CD4-positive, alpha-beta T cell treated with Interleukin-17A for 1 hour (primary cell): Measurements from ENCODE around the gene SMIM24.
"Not testable (repeated sequence)": the region's sequence is repeated elsewhere in the genome, so short reads cannot be mapped to it uniquely, and the experiment has no call there.

Experiments
- DNase-seq: peaks from one replicate; pipeline ENCODE4 v3.0.0-alpha.2; 2020

Gene SMIM24

DNA sequence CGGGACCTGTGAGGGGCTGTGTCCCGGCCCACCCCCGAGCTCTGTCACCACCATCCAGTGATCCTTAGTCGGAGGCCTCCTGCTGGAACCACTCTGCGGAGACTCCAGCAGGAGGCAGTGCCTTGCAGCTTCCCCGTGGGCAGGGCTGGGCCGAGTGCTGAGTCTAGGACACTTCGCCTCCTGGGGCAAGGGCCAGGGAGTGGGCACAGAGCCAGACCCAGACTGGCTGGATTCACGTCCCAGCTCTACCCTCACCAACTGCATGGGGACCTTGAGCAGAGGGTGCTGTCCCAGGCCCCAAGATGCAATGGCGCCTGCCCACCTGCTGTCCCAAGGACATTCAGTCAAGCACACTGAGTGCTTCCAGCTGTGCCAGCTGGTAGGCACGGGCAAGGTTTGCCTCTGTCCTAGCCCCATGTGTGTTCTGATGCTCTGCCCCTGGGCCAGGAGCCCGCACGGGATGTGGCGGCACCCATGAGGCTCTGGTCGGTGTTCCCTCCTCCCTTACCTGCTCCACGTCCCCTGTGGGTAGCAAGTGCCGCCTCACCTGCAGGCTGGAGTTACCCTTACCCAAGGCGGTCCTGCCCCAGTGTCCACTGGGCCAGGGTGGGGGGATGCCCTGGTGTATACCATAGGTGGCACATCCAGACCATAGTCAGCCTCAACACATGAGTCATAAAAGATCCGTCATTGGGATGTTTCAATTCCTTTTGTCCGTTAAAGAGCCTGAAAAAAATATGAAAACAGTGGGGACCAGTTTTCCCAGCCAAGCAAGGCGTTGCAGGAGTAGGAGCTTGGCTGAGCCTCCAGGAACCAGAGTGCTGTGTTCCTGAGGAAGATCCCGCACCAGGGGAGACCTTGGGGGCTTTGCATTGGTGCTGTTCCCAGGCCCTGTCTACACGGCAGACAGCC, 33.2 kb upstream of the SMIM24 start:
- no peak for DNase-seq

DNA sequence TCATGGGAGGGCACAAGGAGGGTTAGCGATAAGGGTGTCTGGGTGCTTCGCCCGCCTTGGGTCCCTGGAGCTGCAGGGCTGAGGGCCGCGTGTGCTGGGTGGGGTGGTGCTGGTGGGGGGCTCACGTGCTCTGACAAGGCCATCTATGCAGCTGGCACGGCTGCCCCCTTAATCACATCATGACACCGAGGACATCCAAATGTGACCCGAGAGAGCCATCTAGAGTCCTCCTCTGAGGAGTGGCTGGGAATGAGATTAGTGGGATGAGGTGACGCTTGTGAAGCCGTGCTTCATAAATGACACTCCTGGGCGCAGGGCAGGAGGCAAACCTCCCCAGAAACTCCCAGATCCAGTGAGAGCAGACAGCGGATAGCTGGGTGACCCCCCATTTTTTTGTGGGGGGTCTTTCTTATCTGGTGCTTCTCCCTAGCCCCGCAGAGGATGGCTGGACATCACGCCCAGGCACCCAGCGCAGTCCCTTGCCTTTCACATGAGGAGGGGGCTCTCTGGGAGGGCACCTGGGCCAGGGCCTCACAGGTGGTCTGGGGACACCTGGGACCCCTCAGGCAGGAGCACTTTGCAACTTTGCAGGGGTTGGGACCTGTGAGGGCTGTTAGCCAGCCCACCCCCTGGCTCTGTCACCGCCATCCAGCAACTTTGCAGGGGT, 32.4 kb upstream of the SMIM24 start:
- DNase-seq = no peak

DNA sequence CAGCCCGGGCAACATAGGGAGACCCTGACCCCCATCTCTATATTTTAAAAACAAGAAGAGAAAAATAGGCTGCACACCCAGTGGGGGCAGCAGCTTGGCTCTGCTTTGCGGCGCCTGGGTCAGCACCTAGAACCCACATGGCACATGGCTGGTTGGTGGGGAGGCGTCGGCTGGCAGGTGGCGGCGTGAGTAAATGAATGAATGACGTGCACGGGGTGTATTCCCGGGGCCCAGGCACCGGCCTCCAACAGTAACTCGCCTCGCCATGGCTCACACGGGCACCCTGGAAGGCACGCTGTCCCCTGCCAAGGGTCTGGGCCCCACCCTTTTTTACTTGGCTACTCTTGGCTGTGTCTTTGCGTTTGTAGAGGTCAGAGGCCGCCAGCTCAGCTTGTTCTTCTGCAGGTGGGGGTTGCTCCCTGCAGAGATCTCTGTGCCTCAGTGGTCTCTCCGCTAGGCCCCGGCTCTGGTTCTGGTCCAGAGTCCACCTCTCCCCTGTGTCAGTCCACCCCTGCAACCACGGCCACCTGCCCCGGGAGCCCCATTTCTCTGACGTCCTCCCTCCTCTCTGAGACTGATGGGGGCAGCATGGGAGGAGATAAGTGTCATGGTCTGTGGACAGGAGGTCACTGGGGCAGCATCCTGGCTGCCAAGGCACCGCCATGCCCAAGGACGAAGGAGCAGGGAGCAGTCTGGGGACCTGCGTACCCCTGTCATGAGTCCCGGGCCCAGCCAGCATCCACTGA, 31.4 kb upstream of the SMIM24 start:
- no peak for DNase-seq

DNA sequence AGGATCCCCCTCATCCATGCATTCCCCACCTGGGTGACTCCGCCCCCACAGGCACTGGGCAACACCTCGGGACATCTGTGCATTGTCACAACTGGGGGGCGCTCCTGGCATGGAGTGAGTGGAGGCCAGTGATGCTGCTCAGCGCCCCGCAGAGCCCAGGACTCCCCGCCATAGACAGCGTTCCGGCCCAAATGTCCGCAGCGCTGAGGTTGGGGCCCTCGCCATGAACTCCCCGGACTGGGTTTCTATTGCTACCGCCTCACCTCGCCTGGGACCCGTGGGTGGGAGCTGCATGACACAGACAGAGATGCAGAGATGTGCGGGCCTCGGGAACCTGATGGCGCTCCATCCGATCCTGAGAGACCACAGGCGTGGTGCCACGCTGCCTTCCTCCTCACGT, 30.4 kb upstream of the SMIM24 start:
- no peak for DNase-seq

DNA sequence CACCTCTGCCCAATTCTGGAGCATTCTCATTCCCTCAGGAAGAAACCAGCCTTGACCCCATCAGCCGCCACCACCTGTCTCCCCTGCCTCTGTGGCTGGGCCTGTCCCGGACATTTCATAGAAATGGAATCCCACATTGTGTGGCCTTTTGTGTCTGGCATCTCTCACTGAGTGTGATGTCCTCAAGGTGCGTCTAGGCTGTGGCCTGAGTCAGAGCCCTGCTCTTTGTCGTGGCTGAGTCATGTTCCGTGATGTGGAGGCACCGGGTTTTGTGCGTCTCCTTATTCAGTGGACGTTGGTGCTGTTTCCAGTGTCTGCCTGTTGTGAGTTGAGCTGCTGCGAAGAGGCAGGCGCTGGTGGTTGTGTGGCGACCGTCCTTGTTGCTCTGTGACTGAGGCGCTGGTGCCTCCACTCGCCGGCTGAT, 29.3 kb upstream of the SMIM24 start:
- DNase-seq = no peak

DNA sequence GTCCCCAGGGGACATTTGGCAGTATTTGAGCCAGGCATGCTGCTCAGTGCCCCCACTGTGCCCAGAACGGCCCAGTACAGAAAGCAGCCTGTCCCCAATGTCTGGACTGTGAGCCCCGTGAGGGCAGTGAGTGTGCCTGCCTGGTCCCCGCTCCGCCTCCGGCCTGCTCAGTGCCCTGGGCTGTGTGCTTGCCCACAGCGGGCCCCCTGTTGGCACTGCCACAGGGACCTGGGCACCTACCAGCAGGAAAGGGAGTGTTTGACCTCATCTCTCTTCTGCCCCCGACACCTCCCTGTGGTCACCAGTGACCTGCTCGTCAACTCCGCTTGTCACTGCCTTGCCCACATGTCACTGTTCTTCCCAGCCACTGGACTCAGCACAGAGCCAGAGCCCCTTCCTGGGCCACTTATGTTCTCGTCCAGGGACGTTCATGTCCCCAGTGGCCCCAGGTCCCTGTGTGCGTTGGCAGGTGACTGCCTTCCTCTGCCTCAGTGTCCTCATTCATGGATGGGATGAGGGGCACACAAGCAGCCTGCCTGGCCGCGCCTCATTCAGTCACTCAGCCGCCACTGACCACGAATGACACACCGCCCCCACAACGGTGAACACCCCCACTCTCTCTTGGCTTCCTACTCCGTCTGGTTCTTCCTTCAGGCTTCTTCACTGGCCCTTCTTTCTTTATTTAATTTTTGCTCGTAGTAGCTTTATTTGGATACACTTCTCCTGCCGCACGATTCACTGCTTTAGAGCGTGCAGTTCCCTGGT, 28.6 kb upstream of the SMIM24 start:
- no peak for DNase-seq

DNA sequence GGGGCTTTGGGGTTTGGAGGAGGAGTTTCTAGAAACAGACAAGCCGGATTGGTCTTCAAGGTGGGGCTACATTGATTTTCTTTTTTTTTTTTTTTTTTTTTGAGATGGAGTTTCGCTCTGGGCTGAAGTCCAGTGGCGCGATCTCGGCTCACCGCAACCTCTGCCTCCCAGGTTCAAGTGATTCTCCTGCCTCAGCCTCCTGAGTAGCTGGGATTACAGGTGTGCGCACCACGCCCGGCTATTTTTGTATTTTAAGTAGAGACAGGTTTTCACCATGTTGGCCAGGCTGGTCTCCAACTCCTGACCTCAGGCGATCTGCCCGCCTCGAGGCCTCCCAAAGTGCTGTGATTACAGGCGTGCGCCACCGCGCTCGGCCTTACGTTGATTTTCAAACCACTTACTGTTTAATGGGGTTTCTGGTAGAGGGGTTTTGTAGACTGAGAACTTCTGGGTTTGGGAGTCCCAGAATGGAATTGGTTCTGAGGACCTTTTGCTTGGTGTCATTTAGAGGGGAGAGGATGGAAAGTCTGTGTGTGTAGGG, 27.9 kb upstream of the SMIM24 start:
- not testable (repeated sequence) for DNase-seq

DNA sequence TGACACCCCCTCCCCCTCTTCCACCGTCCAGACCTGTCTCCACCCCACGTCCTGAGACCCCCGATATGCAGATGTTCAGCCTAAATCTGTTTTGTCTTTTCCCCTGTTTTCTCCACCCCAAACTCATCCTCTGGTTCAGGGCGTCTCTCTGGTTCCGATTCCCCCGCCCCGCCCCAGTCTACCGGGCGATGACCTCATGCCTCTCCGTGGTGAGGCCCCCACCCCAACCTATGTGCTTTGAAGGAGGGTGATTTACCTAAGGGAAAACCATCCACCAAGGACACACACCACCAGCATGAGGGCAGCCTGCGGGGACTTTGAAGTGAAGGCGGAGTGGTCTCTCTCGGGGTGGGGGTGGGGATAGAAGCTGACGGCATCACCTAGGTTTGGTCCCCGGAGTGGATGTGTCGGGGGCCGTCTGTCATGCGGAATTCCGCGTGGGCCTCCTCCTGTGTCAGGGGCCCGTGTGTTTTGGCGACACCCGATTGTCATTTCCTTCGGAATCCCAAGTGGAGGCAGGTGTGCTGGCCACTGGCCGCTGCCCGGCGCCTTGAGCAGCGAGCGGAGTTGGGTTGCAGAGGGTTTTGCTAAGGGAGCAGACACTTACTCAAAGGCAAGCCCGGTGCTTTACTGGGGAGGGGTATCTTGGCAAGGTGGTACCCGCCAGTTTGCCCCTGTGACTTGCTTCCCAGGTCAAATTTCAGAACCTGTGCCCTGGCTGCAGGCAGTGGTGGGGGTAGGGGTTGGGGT, 27.2 kb upstream of the SMIM24 start:
- DNase-seq = peak; percentile 64

DNA sequence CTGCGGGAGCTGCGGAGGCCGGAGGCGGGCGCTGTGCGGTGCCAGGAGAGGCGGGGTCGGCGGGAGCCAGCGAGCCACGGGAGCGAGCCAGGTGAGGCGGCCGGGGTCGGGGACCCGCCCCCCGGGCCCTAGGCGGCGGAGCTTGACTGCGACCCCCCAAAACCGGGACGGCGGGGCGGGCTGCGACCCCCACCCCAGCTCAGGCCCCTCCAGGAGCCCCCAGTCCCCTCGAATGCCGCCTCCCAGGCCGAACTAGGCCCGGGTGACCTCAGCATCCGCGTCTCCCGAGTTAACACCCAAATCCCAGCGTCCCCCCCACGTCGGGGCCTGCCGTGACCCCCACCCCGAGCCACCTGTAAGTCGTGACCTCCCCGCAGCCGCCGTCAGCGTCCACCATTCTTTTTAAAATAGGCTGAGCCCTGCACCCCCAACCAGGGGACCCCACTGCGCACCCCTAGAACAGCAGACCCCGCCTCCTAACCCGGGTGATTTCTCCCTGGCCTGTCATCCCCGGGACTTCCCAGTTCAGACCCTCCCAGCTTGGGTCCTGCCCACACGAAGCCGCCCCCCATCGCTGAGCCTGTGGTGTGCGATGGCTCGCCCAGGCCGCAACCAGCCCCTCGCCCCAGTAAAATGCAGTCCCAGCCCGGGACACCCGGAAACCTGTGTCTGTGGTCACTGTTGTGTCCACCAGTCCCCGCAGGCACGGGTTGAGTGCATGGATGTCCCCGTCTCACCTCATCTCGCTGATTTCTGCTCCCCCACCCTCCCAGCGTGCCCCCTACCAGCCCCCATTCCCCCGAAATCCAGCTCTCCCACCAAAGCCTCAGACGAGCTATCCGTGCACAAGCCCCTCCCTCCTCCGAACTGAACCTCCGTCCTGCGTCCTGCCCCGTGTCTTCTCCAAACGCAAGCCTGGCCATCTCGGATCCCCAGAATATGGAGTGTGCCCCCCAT, 26.3 kb upstream of the SMIM24 start:
- peak; percentile 68 for DNase-seq

DNA sequence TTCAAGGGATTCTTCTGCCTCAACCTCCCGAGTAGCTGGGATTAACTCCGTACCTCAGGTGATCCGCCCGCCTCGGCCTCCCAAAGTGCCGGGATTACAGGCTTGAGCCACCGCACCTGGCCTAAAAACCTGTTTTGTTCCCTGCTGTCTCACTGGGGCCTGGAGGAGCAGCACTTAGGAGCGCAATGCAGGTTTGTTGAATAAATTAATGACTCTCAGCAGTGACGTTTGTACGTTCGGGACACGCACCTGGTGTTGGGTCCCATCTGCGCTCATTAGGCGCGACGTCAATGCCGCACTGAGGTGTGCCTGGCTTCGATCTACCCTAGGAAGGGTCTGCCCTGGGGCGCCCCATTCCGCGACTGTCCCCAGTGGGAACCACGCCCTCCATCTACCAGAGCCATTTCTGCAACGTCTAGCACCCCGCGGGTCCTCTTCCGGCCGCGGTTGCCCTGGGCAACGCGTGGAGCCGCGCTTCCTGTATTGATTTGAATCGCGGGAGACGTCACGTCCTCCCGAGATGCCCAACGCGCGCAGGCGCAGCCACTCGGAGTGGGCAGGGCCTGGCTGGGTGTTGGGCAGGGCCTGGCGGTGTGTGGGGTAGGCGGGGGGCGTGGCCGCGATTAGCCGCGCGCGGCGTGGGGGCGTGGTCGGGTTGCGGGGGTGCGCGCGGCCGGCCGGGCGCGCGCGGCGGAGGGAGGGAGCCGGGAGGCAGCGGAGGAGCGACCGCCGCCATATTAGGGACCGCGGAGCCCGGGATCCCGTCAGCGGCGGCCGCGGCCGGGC, 25.5 kb upstream of the SMIM24 start, which contains the start of gene FZR1:
Gene FZR1 (plus strand): TSS at position 714 of the 786 bp plus-strand sequence. CDS start 16,679 bp downstream, outside the sequence.
- DNase-seq = peak; percentile 100

DNA sequence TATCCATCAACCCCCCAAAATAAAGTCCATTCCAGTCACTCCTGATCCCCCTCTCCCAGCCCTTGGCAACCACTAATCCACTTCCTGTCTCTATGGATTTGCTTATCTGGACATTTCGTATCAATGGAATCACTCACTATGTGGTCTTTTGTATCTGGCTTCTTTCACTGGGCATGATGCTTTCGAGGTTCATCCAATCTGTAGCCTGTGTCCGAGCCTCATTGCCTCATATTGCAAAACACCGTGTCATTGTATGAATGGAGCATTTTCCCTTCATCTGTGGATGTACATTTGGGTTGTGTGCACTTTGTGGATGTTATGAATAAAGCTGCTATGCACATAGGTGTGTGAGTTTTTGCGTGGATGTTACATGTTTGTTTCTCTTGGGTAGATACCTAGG, 24.4 kb upstream of the SMIM24 start:
- no peak for DNase-seq

DNA sequence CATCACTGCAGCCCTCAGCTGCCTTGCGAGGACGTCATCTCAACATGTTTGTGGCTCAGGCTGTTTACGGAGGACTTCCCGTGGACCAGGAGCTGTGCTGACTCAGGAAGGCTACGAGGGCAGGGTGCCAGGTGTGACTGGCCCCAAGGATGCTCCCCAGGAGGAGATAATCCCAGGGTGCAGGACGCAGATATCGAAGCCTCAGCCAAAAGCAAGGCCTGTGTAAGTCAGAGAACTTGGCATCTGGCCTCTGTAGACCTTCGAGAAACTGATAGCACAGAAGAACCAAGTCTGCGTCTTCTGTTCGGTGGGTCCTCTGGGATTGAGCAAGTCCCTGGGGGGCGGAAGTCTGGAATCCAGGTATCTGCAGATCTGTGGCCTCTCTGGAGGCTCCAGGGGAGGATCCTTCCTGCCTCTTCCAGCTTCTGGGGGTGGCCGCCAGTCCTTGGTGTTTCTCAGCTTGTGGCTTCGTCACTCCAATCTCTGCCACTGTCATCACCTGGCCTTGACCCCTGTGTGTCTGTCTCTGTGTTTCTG, 22.8 kb upstream of the SMIM24 start:
- DNase-seq = no peak

DNA sequence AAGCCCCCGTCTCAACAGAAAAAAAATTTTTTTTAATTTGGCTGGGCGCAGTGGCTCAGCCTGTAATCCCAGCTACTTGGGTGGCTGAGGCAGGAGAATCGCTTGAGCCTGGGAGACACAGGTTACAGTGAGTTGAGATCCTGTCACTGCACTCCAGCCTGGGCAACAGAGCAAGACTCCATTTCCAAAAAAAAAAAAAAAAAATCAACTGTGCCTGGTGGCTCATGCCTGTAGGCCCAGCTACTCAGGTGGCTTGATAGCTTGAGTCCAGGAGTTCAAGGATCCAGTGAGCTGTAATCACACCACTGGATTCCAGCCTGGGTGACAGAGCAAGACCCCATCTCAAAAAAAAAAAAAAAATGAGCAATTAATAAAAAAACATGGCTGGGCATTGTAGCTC, 21.5 kb upstream of the SMIM24 start:
- DNase-seq = no peak

DNA sequence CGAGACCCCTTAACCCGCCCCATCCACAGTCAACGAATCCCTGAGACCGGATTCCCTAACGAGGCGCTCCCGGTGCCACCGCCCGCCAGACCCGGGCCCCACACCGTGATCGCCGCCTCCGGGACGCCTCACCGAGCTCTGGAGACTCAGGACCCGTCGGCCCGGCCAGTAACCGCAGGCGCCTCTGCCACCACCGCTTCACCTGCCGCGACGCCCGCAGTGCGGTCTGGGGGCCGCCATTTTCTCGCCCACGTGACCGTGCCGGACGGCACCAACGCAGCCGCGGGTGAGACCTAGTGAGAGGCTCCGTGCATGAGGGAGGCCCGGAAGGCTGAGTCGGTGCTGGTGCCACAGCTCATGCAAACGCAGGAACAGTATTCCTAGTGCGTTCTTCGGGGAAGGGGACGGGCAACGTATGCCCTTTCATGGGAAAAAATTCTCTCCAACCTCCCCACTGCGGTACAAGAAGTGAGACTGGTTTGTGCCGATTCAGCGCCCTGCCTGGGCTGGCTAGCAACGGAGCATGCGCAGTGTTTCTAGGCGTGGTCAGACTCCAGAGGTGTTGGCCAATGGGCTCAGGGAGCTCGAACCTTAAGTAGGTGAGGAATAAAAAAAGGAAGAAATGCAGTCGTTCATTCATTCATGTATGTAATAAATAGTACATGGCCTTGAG, 20.2 kb upstream of the SMIM24 start, which contains the start of gene DOHH:
Gene DOHH (minus strand): TSS at position 246 of the 673 bp plus-strand sequence. CDS start 3,860 bp downstream, outside the sequence.
- peak; percentile 97 for DNase-seq

DNA sequence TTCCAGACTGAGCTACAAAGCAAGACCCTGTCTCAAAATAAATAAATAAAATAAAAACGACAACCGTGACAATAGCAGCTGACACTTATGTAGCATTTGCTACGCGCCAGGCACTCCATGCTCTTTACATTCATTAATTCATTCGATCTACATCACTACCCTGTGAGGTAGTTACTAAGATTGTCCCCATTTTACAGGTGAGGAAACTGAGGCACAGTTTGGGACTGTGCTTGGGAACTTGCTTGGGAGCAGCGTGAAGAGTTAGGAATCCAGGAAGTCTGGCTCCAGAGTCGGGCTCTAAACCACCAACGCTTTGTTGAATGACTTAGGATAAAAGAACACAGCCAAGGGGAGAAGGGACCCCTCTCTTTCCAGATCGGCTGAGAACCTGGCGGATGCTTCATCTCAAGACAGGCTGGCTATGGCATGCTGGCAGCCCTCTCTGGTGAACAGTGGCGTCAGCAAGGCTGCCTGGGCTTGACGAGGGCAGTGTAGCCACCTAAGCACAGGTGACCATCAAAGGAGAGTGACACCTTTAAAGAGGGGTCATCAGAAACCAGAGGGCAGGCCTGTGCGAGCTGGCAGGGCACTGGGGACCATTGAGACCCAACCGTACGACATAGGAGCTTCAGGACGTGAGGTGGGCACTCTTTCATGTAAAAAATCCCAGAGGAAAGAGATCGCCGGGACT, 19.6 kb upstream of the SMIM24 start:
- DNase-seq = no peak

DNA sequence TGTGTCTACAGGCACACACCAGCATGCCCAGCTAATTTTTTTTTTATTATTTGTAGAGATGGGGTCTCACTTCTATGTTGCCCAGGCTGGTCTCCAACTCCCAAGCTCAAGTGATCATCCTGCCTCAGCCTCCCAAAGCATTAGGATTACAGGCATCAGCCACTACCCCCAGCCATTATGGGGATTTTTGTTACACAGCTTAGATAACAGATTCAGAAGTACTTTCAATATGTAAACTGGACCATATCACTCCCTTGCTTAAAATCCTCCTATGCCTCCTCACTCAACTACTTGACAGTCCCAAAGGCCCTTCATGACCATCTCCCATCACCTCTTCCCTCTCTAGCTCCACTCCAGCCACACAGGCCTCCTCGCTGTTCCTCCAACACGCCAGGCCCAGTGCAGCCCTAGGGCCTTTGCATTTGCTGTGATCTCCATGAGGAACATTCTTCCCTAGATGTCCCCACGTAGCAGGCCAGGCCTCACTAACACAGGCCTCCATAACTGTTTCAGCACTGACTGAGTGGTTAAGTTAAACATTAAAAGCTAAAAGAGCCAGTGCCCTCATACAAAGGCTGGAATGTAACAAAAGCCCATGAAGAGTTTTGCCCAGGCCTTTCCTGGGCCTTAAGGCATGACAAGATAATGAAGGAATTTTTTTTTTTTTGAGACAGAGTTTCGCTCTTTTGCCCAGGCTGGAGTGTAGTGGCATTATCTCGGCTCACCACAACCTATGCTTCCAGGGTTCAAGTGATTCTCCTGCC, 17.6 kb upstream of the SMIM24 start:
- no peak for DNase-seq
